SU-DHL-6 (cell line): ENCODE data around the gene RNF144A.

Experiments used
- H2AFZ ChIP-seq: fragments of 200-600 bp; sonication (generic); 2 replicates; pipeline ENCODE4 v1.6.1; 2014; ENCODE audit warnings: low read depth, mild to moderate bottlenecking, moderate library complexity, mixed read lengths, antibody characterized with exemption, low read length; ENCODE audit not compliant: severe bottlenecking
- H3F3A ChIP-seq: fragments of 200-600 bp; shearing (Covaris generic); 2 replicates; pipeline ENCODE4 v1.6.0; 2016; ENCODE audit warnings: antibody characterized with exemption, mild to moderate bottlenecking; ENCODE audit not compliant: insufficient read depth
- H3K27ac ChIP-seq: fragments of 200-600 bp; sonication (generic); 2 replicates; pipeline ENCODE4 v1.5.1; 2016; ENCODE audit warnings: low read depth, mild to moderate bottlenecking, low read length, moderate library complexity, mixed read lengths
- H3K27me3 ChIP-seq: fragments of 200-600 bp; sonication (generic), shearing (Covaris generic); 2 replicates; pipeline ENCODE4 v1.6.0; 2014; ENCODE audit warnings: mild to moderate bottlenecking, low read length
- H3K36me3 ChIP-seq: fragments of 200-600 bp; sonication (generic); 2 replicates; pipeline ENCODE4 v1.6.1; 2014; ENCODE audit warnings: mild to moderate bottlenecking, low read length, mixed read lengths
- H3K4me2 ChIP-seq: fragments of 300-600, 200-600 bp; shearing (Covaris generic), sonication (generic); 2 replicates; pipeline ENCODE4 v1.6.0; 2014; ENCODE audit warnings: low read length, low read depth, mild to moderate bottlenecking; ENCODE audit not compliant: poor library complexity, severe bottlenecking
- H3K4me3 ChIP-seq: fragments of 200-600 bp; sonication (generic); 2 replicates; pipeline ENCODE4 v1.5.1; 2014; ENCODE audit warnings: antibody characterized with exemption, low read length, mild to moderate bottlenecking, mixed read lengths; ENCODE audit not compliant: insufficient read depth, poor library complexity, severe bottlenecking
- H3K79me2 ChIP-seq: fragments of 200-600 bp; sonication (generic); 2 replicates; pipeline ENCODE4 v1.6.1; 2014; ENCODE audit warnings: mild to moderate bottlenecking, low read length, moderate library complexity; ENCODE audit not compliant: insufficient read depth
- H3K9ac ChIP-seq: fragments of 200-600 bp; sonication (generic); 2 replicates; pipeline ENCODE4 v1.7.0; 2014; ENCODE audit warnings: mild to moderate bottlenecking, low read length
- H3K9me2 ChIP-seq: fragments of 200-600 bp; sonication (generic); replicated peaks from 2 replicates; pipeline ENCODE4 v1.6.1; 2014; ENCODE audit warnings: low read length; ENCODE audit not compliant: insufficient read depth
- H3K9me3 ChIP-seq: fragments of 200-600 bp; sonication (generic); 2 replicates; pipeline ENCODE4 v1.6.1; 2014; ENCODE audit warnings: low read length, mixed read lengths; ENCODE audit not compliant: insufficient read depth
- H4K20me1 ChIP-seq: fragments of 200-600 bp; sonication (generic); 2 replicates; pipeline ENCODE4 v1.6.1; 2014; ENCODE audit warnings: low read depth, mild to moderate bottlenecking, antibody characterized with exemption, low read length, moderate library complexity, mixed read lengths
- CTCF ChIP-seq: fragments of 200-600 bp; sonication (generic); IDR thresholded peaks from one replicate; pipeline ENCODE4 v1.5.1; 2017; ENCODE audit warnings: antibody characterized with exemption, mild to moderate bottlenecking, low read length, moderate library complexity; ENCODE audit not compliant: insufficient read depth, poor library complexity, severe bottlenecking
- EZH2phosphoT487 ChIP-seq: fragments of 200-600 bp; sonication (generic), shearing (Covaris generic); conservative IDR thresholded peaks from 2 replicates; pipeline ENCODE4 v1.6.1; 2018; ENCODE audit warnings: mild to moderate bottlenecking, antibody characterized with exemption, low read length, moderate library complexity, mixed read lengths

Gene RNF144A

DNA sequence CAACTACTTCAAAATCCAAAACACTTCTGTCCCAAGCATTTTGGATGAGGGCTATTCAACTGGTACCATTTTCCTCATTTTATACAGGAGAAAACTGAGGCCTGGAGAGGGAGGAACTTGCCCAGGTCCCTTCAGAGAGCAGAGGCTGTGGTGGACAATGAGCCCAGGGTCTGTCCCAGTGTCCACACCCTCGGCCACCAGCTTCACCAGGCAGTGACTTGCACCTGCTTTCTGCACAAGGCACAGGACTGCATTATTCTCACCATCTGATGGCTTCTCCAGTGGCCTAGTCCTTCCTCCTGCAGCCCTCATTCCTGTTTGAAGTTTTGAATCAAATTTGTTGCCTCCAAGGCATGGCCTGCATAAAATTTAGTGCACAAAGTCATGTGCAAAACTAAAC, 53.3 kb downstream of the RNF144A start:
- Histone ChIP-seq H3K79me2 (no peaks in the 10 kb centered on the region), H3K9me2 (no peaks in the 10 kb centered on the region), H3F3A (no peaks in the 10 kb centered on the region), H4K20me1 (no peaks in the 10 kb centered on the region), H3K9ac (no peak overlapping the region), H3K27me3 (no peaks in the 10 kb centered on the region), H3K4me3 (no peak overlapping the region), H3K4me2 (no peak overlapping the region), H2AFZ (no peak overlapping the region), H3K9me3 (no peaks in the 10 kb centered on the region), H3K27ac (no peak overlapping the region), H3K36me3 (no peaks in the 10 kb centered on the region)
- TF ChIP-seq EZH2phosphoT487, result no peak
- TF ChIP-seq CTCF, result no peak

DNA sequence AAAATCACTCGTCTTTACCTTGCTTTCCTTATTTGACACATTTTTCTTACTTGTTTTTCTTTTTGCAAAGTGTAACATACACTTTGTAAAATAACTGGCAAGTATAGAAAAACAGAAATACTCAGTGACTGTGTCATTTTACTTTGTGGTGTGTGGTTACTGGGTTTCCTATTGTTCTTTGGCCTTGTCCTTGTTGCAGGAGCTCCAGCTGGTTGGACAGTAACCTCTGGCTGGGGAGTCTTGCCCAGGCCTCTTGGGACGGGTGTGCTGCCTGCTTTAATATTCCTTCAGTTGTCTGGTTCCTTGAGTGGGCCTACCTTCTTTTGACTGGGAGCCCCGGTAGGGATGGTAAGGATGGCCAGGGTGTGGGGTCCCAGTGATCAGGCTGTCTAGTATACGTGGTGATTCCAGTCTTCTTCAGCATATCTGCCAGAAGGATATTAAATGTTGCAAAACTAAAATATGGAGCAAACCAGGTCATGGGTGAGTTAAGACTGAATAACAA, 53.8 kb downstream of the RNF144A start:
- Histone ChIP-seq H3K27me3 (no peaks in the 10 kb centered on the region), H3K9ac (no peak overlapping the region), H3K9me2 (no peaks in the 10 kb centered on the region), H3K36me3 (no peaks in the 10 kb centered on the region), H3K9me3 (no peaks in the 10 kb centered on the region), H3K4me3 (no peak overlapping the region), H4K20me1 (no peaks in the 10 kb centered on the region), H3F3A (no peaks in the 10 kb centered on the region), H2AFZ (no peak overlapping the region), H3K79me2 (no peaks in the 10 kb centered on the region), H3K4me2 (no peak overlapping the region), H3K27ac (no peak overlapping the region)
- no peak for TF ChIP-seq EZH2phosphoT487
- TF ChIP-seq CTCF, result no peak

- Histone ChIP-seq H3K27ac (no peak overlapping the region), H3K4me3 (no peak overlapping the region), H3K4me2 (no peak overlapping the region), H3K27me3 (no peaks in the 10 kb centered on the region), H3K9me2 (no peaks in the 10 kb centered on the region), H2AFZ (no peak overlapping the region), H3F3A (no peaks in the 10 kb centered on the region), H3K36me3 (no peaks in the 10 kb centered on the region), H3K9me3 (no peaks in the 10 kb centered on the region), H3K79me2 (no peaks in the 10 kb centered on the region), H3K9ac (no peak overlapping the region), H4K20me1 (no peaks in the 10 kb centered on the region)
- TF ChIP-seq EZH2phosphoT487, result no peak
- no peak for TF ChIP-seq CTCF
Observed at GRCh38 chr2:6971502-6971901, 54.3 kb downstream of the RNF144A start.
